ENCODE measurements around the gene ONECUT3.

- TF ChIP-seq CTCF (IDR thresholded peaks at IDR 0.05; ENCODE audit: low read length) (no peak), EZH2 (optimal IDR thresholded peaks at IDR 0.05; ENCODE audit: low read depth, low read length) (no peak)
Observed at GRCh38 chr19:1827566-1828278, 74.4 kb downstream of the ONECUT3 start.
